Left colon (tissue), 2 donors: ENCODE measurements around the gene TAS1R2. TPM values are rescaled to one million over a fixed set of nuclear protein-coding genes. Genes with fewer than 3 reads are reported as not detected.
"Not testable (repeated sequence)": the region's sequence is repeated elsewhere in the genome, so short reads cannot be mapped to it uniquely, and the experiment has no call there.

ENCODE experiments used
- ATAC-seq: fragments of 200-7000 bp; cut with Tn5 transposase; one replicate; pipeline ENCODE4 v1.9.1; 2020; ENCODE audit warnings: mild to moderate bottlenecking, moderate library complexity
- DNase-seq, 2 donors: peaks; one replicate each; pipeline ENCODE4 v3.0.0-alpha.2; 2020
- intact Hi-C, 2 donors: fragments of 100-400 bp; cut with DNase I in 1 of 2; cut with micrococcal nuclease in 1 of 2; formaldehyde crosslinking; loops; one replicate each; pipeline versions ENCODE4 v1.11.2 to v1.14.0; 2022; cut with DNase I, micrococcal nuclease
- total RNA-seq, 2 donors: library from RNA; stranded (reverse); fragmentation: NEBNext Ultra II Directional; extraction: Animal tissue kit (Norgen Biotek cat#: 25700); gene quantifications; one replicate each; pipeline ENCODE4 v1.2.1, GENCODE V29; 2021
- donor health status: DM: no; HTN: no; CAD: no.
- donor health status: DM: yes; HTN: yes; CAD: no.

Gene TAS1R2
- total RNA-seq, 2 donors from 2014 or later, result not detected

DNA sequence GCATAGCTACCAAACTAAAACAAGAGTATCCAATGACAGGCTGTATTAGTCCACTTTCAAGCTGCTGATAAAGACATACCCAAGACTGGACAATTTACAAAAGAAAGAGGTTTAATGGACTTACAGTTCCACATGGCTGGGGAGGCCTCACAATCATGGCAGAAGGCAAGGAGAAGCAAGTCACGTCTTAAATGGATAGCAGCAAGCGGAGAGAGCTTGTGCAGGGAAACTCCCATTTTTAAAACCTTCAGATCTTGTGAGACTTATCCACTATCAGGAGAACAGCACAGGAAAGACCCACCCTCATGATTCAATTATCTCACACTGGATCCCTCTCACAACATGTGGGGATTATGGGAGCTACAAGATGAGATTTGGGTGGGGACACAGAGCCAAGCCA lies 11.7 kb downstream of the TAS1R2 start:
- intact Hi-C loops, DNase-seq, ATAC-seq: not testable (repeated sequence)

DNA sequence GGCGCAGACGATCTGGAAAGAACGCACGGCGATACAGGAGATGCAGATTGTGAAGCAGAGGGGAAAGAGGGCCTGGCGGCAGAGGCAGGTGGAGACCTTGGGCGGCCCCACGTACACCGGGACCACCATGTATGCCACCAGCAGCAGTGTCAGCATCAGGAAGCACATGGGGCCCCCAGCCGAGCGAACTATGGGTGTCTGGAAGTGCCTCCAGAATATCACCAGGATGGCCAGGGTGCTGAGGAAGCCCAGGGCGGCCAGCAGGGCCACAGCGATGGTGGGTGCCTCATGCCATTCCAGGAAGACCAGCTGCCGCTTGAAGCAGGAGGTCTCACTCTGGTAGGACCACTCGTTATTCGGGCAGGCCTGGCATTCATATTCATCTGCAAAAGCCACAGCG lies 19.3 kb downstream of the TAS1R2 start:
- DNase-seq (no peak), ATAC-seq (no peak)
- intact Hi-C loops, result no loop called here

DNA sequence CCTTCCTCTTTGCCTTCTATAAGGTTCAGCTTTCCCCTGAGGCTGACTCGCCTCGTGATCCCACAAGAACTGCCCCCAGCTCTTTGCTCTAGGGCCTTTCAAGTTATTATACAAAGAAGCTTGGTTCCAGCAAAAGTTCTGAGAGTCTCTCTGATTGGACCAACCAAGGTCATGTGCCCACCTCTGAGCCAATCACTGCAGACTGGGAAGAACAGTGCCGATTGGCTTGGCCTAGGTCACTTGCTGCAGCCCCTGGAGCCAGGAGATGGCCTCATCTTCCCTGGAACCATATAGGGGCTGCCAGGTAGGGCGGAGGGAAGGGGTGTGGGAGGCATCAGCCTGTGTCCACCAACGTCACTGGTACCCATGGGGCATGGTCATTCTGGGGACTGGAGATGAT lies 22.8 kb downstream of the TAS1R2 start:
- intact Hi-C loops, result no loop called here
- ATAC-seq, result no peak
- DNase-seq, result no peak

DNA sequence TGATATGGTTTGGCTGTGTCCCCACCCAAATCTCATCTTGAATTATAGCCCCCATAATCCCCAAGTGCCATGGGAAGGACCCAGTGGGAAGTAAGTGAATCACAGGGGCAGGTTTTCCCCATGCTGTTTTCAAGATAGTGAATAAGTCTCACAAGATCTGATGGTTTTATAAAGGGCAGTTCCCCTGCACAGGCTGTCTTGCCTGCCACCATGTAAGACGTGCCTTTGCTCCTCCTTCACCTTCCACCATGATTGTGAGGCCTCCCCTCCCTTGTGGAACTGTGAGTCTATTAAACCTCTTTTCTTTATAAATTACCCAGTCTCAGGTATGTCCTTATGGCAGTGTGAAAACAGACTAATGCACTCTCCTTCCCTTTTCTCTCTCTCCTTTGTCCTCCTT lies 27.1 kb downstream of the TAS1R2 start:
- ATAC-seq, DNase-seq, intact Hi-C loops: not testable (repeated sequence)

DNA sequence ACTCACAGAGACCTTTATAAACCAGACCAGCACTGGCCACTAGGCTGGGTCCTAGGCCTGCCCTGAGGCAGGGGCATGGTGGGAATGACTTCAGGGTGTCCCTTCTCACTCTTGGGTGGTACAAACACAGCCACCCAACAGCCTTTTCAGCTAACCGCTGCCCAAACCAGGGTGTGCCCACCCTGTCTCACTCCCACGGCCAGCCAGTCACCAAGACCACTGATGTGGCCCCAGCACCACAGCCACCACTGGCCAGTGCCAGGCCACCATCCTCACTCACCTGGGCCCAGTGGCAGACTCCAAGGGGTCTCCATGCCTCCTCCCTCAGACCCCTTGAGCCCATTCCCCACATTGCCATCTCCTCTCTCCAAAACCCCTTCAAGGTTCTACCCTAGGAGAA lies 27.8 kb downstream of the TAS1R2 start:
- intact Hi-C loops, result no loop called here
- no peak for ATAC-seq
- DNase-seq, result no peak

DNA sequence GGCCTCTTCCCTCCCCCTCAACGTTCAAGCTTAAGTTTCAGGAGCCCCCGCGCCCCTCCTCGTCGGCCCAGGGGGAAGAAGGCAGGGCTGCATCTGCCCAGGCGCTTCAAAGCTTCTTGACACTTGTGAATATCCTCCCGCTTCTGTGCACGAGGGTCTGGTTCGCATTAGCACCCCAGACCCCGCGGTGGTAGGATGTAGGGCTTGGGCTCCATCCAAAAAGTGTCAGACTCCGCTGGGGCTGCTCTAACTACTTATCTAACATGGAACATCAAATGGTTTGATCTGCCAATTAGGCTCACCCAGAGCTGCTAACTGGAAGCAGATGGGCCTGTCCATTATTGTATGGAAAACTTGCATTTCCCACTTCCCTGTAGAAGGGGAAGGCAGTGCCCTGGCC lies 28.9 kb downstream of the TAS1R2 start:
- ATAC-seq, result no peak
- intact Hi-C loops, result no loop called here
- DNase-seq, result no peak

DNA sequence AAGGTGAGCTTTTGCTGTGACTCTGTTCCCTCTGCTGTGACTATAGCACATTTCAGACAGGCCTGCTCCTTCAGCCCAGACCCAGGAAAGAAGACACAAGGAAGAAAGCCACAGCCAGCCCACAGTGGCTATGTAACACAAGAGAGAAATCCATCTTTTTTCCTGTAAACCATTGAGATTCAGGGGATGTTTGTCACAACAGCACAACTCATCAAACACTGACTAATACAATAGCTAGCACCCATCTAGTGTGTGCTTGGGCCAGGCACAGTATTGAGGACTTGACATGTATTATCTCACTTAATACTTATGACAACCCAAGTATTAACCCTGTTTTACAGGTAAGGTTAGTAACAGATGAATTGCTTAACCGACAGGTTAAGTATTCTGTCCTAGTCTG lies 29.8 kb downstream of the TAS1R2 start:
- no peak for ATAC-seq
- DNase-seq, result no peak
- intact Hi-C loops, result loop anchor here in 1 of 2 donors (10.0 kb wide), 1 partner anchor 235 kb away; no protein-coding TSS in a partner anchor

DNA sequence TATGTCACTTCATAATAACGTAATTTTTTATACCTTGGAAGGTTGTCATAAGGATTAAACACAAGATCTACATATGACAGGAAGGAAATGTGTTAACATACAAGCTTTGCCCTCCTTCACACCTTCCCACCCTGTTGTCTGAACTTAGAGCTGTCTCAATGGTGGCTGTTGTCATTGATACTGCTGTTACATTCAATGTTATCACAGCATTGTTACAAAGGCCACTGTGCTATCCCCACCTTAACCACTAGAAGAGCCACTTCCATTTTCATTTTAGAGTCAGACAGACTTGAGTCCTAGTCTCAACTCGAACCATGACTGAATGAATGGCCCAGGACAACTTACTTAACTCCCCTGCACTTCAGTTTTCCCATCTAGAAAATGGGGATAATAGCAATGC lies 31.2 kb downstream of the TAS1R2 start:
- ATAC-seq (no peak), DNase-seq (no peak)
- intact Hi-C loops, result loop anchor here in 1 of 2 donors (10.0 kb wide), 1 partner anchor 233 kb away; no protein-coding TSS in a partner anchor

DNA sequence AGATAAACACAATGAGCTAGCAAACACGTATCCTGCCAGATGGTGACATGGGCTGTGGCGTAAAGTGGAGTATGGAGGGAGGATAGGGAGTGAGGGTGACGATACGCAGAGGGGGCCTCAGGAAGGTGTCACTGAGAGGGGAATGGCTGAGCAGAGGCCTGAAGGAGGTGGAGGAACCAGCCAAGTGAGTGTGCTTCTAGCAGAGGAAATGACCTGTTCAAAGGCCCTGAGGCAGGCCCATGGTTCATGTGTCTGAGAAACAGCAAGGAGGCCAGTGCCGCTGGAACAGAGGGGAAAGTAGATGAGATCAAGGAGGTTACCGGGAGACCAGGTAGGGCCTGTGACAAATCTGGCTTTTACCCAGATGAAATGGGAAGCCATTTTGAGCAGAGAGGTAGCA lies 36.0 kb downstream of the TAS1R2 start:
- ATAC-seq (no peak), DNase-seq (no peak)
- intact Hi-C loops, result loop anchor here (5.0 to 10.0 kb wide), 2 partner anchors 226 to 229 kb away; no protein-coding TSS in a partner anchor

DNA sequence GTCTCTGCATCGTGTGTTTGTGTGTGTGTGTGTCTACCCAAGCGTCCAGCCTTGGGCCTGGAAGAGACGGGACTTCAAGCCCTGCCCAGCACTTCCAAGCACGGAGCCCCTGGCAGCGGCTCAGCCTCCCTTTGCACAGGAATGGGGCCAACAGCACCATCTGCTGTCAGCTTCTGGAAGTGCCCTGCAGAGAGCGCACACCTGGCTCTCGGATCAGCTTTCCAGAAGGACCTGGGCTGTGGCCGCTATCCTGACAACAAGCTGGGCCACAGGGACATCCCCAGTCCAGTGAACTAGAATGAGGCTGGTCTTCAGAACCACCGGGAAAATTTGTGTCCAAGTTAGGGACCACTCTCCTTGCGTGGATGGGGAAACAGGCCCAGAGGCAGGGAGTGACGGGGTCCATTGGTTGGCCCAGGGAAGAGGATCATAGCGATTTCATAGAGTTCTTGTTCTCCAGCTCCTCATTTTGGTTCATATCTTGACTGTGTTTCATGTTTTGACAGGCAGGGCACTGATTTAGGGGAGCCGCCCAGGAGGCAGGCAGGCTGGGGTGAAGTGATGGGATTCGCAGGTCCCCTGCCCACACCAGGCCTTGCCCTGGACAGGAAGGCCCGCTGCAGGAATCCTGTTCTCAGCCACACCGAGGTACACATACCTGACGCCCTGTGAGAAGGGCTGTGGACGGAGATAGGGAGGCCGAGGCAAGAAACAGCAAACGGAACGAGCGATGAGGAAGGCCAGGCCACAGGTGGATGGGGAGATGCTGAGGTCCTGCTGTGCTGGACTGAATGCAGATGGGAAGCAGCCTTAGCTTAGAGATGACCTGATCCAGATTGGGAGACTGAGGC lies 38.4 kb downstream of the TAS1R2 start:
- peak; percentile 82 for ATAC-seq

DNA sequence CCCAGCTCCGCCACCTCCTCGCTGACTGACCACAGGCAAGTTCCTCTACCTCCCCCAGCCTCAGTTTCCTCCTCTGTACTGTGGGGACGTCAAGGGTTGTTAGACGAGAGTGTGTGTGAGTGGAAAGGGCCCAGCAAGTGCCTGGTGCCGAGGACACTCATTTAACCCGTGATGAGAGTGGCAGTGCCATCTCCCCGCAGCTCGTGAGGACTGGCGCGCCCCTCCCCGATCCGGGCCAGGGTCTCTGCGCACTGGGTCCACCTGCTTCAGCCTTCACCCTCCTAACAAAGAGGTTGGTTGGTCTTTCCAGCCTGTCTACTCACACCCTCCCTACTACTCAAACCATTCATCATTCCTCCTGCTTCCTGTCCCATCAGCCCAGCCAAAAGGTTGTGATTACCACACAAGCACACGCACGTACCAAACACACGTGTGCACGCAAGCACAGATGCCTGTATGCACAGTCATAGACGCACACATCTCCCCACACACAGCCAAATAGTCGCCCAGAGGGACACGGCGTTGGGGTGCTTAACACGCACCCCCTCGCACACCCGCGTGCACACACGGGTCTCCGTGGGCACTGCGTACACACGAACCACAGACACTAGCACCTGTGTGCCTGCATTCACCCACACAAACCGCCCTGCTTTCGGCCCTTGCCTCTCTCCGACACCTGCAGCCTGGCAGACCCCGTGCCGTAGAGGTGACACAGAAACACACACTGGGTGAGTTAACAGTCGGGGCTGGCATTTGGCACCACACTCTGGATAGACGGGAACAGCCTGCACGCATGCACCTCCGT lies 39.3 kb downstream of the TAS1R2 start:
- ATAC-seq (no peak), DNase-seq (no peak)

More for the DNA sequence above, 38.4 kb downstream of the TAS1R2 start:
- peak; percentile 34 to 78 for DNase-seq
- intact Hi-C loops, result loop anchor here (5.0 to 10.0 kb wide), 2 partner anchors 224 to 226 kb away; no protein-coding TSS in a partner anchor

DNA sequence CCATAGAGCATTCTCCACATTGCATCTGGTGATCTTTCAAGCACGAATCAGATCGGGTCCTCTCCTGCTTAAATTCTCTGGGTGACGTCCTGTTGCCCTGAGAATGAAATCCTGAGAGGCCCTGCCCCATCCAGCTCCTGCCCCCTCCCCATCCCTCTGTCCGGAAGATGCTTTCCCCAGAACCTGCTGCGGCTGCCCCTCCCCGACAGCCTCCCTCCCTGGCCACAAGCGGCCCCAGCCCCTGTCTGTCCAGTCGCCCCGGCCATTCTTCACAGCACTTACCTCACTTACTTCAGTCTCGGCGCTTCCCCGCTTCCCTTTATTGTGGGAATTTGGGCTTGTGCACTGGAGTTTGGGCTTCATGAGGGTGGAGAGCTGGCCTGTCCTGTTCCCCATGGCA lies 40.3 kb downstream of the TAS1R2 start:
- no peak for DNase-seq
- ATAC-seq, result no peak
- intact Hi-C loops, result no loop called here

More for the DNA sequence above, 39.3 kb downstream of the TAS1R2 start:
- intact Hi-C loops, result loop anchor here (5.0 to 10.0 kb wide), 2 partner anchors 223 to 225 kb away; no protein-coding TSS in a partner anchor

DNA sequence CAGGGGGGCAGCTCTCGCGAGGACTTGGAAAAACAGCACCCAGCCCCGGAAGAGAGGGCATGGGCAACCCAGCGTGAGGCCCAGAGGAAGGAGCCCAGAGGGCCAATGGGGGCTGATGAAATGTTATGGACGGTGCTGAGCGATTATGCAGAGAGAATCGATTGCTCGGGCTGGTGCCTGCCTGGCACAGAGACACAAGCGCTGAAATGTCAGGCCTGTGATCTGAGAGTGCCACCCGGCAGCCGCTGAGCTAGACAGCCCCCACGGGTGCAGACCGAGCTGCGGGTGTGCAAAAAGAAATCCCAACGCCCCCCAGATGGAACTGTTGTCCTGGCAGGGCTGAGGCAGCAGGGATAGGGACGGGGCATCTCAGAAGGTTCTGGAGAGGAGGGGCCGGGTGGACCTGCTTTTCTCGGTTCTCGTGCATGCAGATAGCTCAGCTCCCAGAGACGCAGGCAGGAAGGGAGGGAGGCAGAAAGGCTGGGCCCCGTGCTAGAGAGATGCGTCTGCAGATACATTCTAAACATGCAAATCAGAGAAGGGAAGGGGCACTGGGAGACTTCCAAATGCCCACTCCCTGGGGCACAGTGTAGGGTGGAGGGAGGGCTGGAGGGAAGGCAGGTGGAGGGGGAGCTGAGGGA lies 41.5 kb downstream of the TAS1R2 start:
- ATAC-seq, result no peak
- intact Hi-C loops, result no loop called here

DNA sequence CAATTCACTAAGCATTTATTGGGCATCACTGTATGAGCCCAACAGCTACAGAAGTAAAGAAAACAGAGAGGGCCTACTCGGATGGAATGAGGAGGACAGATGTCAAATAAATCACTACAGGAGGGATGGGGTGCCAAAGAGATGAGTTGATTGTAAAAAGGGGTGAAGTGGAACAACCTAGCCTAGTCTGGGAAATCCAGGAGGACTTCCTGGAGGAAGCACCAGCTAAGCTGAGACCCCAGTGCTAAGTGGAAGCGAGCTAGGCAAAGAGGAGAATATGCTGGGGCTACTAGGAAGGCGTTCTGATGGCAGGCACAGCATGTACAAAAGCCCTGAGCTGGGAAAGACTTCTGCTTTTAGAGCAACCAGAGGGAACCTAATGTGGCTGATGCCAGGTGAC lies 42.1 kb downstream of the TAS1R2 start:
- intact Hi-C loops, result no loop called here
- ATAC-seq (no peak), DNase-seq (no peak)

More for the DNA sequence above, 41.5 kb downstream of the TAS1R2 start:
- no peak for DNase-seq

DNA sequence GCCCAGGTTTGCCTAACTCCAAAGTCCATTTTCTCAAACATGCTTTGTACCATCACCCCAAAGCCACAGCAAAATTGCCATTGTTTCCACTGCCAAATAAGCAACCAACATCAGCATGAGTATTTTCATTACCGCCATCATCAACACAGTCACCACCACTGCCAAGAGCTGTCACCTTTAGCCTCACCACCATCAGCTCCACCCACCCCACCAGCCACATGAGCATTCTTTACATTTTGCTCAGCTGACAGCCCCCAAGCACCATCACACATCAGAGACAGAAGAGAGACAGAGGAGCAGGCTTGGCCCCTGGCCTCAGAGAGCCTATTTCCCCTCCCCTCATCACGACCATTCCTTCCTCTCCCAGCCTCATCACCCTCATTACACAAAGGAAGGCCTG lies 42.7 kb downstream of the TAS1R2 start:
- ATAC-seq, result no peak
- DNase-seq, result no peak
- intact Hi-C loops, result no loop called here

DNA sequence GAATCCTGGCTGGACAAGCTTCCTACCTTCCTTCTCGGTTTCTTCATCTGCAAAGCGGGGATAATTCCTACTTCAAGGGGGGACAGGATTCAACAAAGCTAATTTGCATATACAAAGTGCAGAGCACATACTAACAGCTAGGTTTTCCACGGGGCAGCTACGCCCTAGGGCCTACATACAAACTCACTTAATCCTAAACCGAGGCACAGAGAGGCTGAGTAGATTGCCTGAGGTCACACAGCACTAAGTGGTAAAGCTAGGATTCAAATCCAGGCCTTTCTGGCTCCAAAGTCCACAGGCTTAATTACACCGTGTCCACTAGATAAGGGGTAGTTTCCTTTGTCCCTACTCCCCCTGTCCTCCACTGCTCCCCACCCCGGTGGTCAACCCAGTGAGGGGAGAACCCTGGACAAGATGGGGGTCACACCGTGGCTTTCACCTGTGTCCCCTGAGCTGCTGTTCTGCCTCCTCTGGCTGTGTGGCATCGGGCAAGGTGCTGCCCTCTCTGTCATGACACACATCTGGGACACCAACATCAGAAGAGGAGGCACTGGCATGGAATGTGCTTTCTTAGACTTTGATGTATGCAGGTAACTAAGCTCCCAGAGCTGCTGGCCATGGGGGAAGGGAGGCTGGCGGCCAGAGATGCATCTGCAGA lies 44.5 kb downstream of the TAS1R2 start:
- intact Hi-C loops, result no loop called here
- DNase-seq (no peak), ATAC-seq (no peak)

DNA sequence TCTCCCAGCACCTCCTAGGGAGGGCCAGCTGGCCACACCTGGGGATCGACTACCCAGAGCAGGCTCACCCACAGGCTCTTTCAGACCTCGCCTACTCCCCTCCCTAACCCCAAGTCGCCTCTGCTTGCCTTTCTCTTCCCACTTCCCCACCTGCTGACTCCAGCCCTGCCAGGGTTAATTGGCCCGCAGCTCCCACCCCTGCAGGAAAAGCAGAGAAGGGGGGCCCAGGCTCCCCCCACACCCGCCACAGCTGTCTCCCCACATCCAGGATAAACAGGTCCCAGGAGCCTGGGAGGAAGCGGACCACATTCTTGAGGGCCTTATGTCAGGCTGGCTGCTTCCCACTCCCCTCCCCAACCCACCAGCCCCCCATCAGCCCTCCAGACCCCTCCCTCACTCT lies 45.0 kb downstream of the TAS1R2 start:
- DNase-seq, result no peak
- intact Hi-C loops, result no loop called here
- ATAC-seq, result no peak

DNA sequence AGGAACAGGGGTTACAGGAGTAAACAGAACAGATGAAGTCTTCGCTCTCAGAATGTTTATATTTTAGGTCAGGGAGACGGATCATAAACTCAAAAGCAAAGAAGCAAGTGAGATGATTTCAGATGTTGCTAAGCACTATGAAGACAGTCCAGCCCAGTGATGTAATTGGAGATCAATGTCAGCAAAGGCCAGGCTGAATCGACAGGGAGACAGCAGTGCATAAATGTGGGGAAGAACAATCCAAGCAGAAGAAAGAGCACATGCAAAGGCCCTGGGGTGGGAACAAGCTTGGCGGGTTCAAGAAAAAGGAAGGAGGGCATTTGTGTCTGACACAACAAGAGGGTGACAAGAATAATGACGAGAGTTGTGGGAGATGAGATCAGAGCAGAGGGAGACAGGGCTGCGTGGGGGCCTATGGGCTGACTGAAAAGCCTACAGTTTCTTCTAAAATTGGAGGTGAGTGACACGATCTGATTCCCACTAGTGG lies 47.0 kb downstream of the TAS1R2 start:
- no peak for ATAC-seq
- intact Hi-C loops, result no loop called here
- DNase-seq, result no peak
